Kidney glomerular epithelial cell (primary cell): ENCODE measurements around the gene CCDC187.

Experiments used
- DNase-seq: peaks from one replicate; lab custom pipeline; 2025; lab: John Stamatoyannopoulos, UW

Gene CCDC187

DNA sequence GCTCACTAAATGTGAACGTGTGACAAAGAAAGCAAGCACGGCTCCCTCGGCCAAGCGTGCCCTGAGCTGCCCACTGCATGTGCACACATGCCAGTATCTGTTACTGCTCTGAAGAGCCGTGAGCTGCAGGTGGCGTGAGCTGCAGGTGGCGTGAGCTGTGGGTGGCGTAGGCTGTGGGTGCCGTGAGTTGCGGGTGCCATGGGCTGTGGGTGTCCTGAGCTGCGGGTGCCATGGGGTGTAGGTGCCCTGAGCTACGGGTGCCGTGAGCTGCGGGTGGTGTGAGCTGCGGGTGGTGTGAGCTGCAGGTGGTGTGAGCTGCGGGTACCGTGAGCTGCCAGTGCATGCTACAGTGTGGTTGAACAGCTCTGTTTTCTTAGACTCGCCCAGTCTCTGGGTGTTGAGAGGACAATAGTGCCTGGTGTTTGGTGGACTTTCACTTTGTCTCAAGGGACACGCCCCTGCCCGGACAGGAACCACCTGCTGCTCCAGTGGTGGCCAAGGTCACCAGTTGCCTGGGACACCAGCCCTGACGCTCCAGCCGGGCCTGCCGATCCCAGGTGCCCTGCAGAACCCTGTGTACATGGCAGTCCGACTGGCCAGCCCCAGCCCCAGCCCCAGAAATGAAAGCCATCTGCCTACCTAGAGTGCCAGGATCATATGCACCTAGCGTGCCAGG is 6.7 kb downstream of the CCDC187 start:
- DNase-seq, result no peak

DNA sequence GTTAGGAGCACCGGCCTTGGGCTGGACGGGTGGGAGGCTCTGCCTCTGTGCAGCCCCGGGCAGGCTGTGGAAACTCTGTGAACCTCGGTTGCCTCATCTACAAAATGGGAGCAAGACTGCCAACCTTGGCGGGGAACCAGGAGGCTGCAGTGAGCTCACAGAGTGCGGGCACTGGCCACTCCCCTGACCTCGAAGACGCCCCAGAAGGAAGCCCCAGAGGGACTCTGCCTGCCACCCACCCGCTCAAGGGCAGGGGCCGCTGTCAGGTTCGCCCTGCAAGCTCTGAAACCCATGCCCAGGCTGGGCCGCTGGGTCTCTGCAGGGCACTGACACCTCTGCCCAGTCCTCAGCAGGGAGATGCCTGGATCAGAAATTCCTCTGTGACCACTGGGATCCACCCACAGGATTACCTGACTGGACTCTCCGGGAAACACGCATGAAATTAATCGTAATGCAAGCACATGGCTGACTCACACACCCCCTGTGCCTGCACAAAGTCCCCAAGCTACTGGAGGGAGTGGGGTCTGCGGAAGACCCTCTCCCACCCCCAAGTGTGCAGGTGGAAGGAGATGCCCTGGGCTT is 7.4 kb downstream of the CCDC187 start:
- no peak for DNase-seq

DNA sequence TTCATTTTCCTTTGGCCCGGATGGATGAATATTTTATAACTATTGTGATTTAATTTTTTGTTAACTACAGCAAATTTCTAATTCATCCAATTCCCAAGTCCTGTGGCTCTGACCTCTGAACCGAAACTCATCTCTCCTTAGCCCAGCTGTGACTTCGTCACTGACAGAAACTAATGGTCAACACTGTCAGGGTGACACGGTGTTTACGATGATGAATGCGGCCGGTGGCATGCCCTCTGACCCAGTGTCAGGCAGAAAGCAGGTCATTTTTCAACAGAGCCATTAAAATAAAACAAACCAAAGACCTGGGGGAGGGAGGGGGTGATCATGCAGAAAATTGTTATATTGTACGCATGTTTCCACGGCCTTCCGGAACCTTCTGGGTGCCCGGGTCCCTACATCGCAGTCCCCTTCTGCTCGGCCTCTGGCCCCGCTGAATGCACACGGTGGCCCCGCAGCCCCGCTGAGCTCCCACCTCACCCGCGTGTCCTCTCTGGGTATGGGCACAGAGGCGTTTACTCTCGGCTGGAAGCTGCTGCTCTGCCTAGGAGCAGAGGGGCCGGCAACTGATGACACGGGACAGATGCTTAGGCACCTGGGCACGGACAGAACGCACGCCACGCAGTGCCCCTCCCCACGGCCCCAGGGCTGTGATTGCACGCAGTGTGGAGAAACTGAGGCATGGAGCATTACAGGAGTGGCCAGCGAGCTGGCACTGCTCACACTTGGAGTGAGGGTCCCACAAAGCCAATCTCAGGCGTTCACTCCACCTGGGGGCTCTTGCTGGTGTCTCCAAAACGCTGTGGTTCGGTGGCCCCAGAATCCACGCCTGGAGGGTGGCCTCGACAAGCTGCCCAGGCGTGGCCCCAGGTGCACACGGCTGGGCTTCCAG is 8.1 kb downstream of the CCDC187 start:
- no peak for DNase-seq

DNA sequence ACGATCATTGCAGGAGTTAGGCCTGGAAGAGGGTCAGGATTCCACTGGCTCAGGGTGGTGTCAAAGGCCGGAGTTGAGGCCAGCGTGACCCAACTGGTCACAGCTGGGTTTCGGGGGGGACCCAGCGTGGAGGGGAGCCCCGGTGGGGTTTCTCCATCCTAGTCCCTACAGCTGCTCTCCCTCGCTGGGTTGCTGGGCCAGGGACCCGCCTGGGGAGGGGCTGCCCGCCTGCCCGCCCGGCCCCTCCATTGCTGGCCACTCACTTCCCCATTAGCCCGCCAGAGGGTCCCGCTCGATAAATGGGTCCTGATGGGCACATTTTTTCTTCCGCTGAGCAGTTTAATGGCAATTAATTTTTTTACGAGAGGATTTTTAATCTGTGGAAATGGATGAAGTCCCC is 8.8 kb downstream of the CCDC187 start:
- DNase-seq, result no peak

DNA sequence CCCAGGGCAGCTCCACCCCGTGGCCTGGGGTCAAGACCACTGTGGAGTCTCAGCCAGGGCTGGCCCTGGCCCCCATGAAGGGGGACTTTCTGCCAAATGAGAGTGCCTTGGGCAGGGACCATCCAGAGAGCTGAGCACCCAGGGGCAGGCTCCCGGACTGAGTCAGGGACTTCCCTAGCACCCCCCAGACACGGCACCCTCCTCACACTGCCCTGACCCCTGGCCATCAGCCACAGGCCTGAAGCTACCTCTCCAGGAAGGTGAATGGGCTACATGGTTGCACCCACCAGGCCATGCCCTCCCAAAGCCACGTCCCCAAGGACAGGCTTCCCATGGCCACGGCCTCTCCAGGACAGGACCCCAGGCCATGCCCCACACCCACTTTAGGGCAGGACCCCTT is 9.5 kb downstream of the CCDC187 start:
- no peak for DNase-seq

DNA sequence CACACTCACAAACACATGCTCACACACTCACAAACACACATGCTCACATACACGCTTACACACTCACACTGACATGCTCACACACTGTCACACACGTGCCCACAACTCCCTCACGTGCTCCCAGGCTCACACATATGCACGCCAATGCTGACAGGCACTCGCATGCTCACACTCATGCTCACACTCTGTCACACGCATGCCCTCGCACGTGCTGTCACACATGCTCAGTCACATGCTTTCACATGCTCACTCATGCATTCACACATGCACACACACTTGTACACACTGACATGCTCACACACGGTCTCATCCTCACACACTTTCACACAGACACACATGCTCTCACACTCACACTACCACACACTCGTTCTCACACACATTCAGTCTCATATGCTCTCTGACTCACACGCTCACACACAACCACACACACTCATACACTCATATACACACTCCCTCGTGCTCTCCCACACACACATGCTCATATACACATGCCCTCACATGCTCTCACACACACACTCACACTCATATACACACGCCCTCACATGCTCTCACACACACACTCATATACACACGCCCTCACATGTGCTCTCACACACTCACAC is 10.3 kb downstream of the CCDC187 start:
- DNase-seq, result no peak

DNA sequence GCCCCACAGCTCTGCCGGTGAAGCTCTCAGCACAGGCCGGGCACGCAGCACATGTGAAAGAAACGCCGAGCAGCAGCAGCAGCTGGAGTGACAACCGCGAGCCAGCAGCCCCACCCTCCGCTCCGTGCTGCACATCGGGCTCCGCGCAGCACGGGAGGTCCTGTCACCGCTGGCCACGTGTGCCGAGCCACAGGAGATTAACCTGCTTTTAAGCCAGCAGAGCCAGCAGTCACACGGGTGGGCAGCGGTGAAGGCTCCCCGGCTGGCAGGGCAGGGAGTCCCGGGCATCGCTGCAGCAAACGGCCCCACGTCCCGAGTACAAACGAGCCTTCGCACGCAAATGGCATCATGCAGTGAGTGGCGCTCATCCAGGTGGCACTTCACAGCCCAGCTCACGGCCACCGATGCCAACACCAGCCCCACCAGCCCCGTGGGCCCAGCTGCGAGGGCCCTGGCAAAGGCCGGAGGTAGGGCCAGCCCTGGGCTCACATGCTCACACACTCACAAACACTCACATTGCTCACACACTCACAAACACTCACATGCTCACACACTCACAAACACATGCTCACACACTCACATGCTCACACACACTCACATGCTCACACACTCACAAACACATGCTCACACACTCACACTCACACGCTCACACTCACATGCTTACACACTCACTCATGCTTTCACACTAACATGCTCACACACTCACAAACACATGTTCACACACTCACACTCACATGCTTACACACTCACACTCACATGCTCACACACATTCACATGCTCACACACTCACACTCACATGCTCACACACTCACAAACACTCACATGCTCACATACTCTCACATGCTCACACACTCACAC is 11.1 kb downstream of the CCDC187 start:
- DNase-seq, result no peak

DNA sequence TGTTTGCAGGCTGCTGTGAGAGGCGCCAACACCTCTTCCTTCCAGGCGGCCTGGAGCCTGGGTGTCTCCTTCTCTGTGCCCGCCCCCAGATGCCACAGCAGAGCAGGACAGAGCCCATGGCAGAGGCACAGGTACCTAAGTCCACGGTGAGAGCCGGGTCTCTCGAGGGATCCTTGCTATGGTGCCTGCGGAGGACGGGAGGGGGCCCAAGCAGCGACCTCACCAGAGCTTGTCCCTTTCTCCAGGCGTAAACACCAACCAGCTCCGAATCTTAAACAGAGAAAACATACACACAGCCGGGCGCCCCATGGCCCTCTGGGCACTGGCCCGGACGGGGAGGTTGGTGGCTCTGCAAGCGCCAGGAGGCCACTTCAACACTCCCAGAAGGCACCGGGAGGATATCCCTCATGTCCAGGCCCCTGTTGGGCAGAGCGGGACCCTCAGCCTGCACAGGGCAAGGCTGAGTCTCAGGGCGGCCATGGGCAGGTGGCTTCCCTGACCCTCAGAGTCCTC is 11.8 kb downstream of the CCDC187 start:
- no peak for DNase-seq

DNA sequence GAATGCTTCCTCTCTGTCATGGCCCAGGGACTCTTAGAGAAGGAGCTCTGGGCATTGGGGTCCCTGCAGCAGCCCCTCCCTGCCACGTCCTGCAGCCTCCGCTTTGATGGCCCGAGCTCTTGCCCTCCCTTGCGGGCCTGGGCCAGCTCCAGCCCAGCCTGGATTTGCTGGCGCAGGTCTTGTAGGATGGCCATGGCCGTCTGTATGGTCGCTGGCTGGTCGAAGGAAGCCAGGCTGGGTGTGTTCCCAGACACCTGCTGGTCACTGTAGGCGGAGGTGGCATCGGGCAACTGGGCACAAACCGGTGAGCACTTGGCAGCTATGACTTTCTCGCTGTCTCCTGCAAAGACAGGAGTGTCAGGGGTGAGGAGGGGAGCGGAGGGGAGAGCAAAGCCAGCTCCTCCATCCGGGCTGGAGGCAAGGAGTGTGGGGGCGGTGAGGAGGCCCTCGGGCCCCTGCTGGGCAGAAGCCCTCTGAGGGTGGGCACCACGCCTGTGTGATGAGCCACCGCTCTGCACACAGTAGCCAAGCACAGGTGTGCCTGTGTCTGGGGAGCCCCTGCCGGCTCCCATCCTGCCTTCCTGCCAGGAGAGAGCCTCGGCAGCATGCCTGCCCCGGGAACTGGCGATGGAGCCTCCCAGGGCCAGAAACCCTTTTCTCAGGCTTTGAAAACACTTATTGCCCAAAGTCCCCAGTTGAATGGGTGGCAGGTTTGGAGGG is 12.4 kb downstream of the CCDC187 start:
- DNase-seq, result no peak

DNA sequence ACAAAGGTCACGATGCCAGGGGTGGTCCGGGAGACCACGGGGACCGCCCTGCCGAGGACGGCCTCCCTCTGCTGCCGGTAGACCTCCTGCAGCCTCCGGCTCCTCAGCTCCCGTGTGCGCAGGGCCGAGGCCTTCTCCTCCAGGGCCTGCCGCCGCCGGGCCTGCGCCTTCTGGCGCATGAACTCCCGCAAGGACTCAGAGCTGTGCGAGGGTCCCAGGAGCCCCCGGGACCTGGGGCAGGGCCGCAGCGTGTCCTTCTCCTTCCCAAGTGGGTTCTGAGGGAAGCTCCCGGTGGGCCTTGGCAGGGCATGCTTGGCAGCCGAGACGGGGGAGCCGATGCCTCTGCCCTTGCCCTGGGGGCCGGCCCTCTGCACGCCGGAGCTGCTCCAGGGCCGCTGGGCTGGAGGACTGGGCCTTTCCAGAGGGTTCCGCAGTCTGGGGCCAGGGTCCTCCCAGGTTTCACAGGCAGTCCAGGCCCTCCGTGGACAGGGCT is 13.3 kb downstream of the CCDC187 start:
- DNase-seq, result no peak

DNA sequence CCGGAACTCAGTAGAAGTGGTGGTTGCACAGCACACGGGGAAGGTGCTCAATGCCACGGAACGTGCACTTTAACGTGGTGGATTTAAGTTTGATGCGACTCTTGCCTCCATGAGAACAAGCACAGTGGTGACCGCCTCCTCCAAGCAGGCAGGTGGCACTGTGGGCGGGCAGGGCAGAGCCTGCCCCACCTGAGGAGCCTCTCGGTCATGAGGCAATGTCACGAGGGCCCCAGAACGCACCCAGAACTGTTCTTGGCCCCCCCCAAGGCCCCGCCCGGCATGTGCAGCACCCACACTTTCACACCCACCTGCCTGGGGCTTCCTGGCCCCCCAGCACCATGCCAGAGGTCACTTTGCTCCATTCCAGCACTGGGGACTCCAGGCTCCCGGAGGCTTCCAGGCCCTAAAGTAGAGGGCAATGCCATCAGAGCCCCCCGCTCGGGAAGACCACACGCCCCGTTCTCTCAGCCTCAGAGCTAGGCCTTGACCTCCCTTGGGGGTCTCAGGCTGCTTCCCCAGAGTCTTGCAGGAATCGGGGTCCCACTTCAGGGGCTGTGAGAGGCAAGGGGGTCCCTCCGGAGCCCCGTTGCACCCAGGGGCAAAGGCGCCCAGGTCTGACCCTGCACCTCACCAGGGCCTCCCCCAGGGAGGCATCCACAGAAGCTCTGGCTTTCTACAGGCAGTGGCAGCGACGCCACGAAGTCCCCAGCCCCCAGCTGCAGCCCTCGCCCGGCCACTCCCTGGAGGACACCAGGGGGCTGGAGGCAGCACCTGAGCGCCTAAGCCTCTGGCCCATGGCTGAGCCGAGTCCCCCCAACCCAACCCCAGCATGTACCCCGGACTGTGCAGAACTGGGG is 14.0 kb downstream of the CCDC187 start:
- DNase-seq, result no peak

DNA sequence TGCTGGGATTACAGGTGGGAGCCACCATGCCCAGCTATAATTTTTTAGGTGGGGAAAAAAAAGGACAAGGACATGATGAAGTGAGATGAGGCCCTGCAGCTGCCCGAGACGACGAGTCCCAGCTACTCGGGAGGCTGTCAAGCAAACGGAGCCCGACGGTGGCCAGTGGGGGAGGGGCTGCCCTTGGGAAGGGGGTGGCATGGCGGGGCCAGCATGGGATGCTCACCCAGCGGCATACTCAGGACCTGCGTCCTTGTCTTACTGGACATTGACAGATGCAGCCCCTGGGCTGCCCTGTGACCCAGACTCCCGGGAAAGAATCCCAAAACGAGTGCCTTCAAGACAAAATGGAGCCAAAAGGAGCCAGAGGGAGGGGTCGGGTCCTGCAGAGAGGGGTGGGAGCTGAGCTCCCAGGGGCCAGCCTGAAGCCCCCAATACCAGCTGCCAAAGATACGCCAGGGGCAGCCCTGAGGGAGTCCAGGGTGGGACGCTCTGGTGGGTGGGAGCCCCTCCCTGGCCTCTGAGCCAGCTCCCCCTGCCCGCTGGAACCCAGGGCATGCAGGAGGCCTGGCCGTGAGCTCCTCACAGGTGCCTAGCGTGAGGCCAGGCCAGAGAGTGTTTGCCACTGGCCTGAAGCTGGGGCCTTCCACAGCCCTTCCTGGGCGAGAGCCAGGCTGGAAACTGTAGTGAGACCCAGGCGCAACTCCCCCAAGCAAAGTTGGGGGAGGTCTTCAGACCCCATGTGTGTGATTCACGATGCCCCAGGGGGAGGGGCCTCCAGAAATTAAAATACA is 15.7 kb downstream of the CCDC187 start:
- no peak for DNase-seq

DNA sequence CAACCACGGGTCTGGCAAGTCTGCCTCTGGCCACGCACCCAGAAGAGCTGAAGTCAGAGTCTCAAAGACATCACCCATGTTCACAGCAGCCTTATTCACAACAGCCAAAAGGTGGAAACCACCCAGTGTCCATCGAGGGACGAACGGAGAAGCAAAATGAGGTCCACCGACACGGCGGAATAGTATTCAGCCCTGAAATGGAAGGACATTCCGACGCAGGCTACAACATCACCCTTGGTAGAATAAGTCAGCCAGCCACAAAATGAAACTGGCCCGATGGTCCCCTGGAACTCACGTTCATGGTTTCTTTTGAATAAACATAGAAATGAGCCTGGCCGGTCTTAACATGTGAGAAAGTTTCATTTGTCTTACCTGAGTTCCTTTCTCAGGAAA is 16.9 kb downstream of the CCDC187 start:
- DNase-seq, result no peak

DNA sequence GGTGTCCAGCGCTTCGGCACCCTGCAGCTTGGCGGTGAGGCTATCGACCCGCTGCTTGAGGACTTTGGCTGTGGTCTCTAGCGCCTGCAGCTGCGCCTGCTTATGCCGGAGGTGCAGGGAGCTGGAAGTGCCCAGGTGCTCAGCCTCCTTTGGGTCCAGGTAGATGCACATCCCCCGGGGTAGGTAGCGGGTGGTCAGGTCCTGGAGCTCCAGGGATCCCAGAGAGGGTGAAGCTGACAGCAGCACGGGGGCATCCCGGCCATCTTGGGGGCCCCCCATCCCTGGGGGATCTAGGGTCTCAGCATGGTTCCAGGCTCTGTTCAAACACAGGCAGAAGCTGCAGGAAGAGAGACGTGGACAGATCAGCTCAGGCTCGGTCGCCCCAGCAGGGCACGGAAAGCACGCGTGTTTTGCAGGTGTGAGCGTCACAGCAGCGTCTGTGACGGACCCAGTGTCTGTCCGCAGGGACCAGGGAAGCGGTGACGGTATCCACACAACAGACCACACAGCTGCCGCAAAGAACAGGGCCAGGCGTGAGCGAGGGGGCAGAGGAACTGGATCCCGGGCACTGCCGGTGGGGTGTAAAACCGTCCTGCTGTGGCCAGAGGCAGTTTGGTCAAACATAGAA is 17.4 kb downstream of the CCDC187 start:
- no peak for DNase-seq

DNA sequence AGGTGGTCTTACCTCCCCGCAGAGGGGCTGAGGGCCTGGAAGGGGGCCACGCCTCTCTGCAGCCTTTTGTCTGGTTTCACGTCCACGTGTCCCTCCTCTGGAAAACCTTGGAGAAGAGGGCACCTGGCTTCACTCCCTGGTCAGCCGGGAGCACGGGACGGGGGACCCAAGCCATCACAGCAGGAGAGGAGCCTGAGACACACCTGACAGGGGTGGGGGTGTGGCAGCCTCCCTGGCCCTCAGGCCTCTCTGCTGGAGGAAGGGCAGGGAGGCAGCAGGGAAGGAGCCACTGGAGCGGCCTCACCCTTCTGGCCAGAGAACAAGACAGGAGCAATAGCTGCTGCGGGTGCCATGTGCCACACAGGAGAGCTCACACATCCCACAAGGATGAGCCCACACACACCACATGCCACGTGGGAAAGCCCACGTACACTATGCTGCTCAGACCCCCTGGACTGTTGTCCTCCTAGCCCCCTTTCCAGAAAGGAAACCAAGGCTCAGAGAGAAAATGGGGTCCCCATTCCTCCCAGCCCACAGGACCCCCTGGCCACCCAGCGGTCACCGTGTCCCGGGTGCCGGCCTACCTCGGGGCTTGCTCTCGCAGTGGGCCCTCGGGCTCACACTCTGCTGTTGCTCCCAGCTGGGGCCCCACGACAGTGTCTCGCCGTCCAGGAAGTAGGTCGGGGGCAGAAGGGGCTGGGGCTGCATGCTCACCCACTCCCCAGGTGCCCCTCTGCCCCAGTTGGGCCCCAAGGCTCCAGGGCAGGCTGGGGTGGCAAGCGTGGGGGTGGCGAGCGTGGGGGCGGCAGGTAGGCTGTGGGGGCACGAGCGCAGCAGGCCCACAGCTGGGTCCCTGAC is 18.2 kb downstream of the CCDC187 start:
- DNase-seq, result no peak

DNA sequence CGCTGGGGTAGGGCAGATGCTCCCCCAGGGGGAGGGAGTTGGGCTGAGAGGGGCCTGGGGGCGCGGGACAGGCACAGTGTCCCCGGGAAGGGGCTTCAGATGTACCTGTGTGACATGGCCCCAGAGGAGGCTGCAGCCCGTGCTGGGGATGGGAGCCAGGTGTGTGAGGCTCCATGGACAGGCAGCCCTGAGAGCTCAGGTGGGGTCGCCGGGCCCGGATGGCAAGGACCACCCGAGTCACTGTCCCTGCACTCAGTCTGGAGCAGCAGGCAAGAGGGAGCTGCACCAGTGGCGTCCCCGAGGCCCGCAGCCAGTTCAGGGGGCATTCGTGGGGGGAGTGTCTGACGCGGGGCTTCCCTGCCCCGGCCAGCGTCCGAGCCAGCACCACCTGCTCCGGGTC is 18.9 kb downstream of the CCDC187 start:
- DNase-seq, result no peak

DNA sequence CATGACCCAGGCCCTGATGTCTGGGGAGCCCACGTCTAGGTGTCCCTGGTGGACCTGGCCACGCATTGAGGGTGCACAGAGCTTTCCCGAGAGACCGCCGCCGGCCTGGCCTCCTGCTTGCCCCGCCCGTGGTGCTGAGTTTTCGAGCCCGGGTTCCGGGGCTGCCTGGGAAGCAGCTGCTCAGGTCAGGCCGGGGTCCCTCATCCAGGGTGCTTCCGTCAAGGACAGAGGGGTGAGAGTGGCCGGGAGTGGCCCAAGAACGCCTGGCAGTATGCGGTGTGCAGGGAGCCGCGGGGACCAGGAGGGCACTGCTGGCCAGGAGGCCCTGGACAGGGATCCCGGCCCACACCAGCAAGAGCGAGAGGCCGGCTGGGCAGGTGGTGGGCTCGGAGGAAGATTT is 19.6 kb downstream of the CCDC187 start:
- DNase-seq, result no peak
